GM12878 (cell line): ENCODE data around the gene ANKRD55. TPM values are rescaled to one million over a fixed set of nuclear protein-coding genes. Genes with fewer than 3 reads are reported as not detected.

ENCODE experiments used
- ATAC-seq: fragments of 200-7000 bp; cut with Tn5 transposase; 3 replicates; pipeline ENCODE4 v1.9.1; 2020; ENCODE audit warnings: mild to moderate bottlenecking, moderate library complexity
- BruUV-seq: library from RNA; stranded (reverse); fragments of 400-500 nt; replicated peaks from 2 replicates; lab custom pipeline; 2021; lab: Mats Ljungman, UMichigan
- CTCF ChIA-PET: fragments of 300-600 bp; sonication (Branson Sonifier 250); formaldehyde crosslinking; extraction: SDS; loops from one replicate; lab custom pipeline; 2021; ENCODE audit warnings: inconsistent platforms; lab: Yijun Ruan, JAX
- POLR2A ChIA-PET: fragments of 350-600 bp; formaldehyde crosslinking; extraction: SDS; loops from one replicate; lab custom pipeline; 2021; ENCODE audit warnings: inconsistent platforms; lab: Charles Lee
- RAD21 ChIA-PET: fragments of 300-600 bp; sonication (Branson Sonifier 250); formaldehyde crosslinking; loops from one replicate; lab custom pipeline; 2023; ENCODE audit warnings: antibody characterized with exemption; ENCODE audit not compliant: unreplicated experiment; lab: Charles Lee
- SMC1A ChIA-PET: fragments of 300-600 bp; sonication (Branson Sonifier 250); formaldehyde crosslinking; loops from one replicate; lab custom pipeline; 2023; ENCODE audit not compliant: unreplicated experiment, uncharacterized antibody; lab: Charles Lee
- DNase-seq: peaks from one replicate; pipeline ENCODE4 v3.0.0-alpha.2; 2011; ENCODE audit warnings: low read depth, low spot score
- FAIRE-seq: peaks from 3 replicates; lab custom pipeline; 2011; peaks lifted over from hg19 to GRCh38; lab: Jason Lieb, UNC
- H2AFZ ChIP-seq: 2 replicates; pipeline ENCODE4 v1.6.0; 2011; ENCODE audit warnings: low read depth, low read length, control low read depth; ENCODE audit not compliant: control insufficient read depth
- H3K27ac ChIP-seq: 2 replicates; pipeline ENCODE4 v1.5.1; 2011; ENCODE audit warnings: control low read depth; ENCODE audit not compliant: control insufficient read depth, insufficient read depth
- H3K27me3 ChIP-seq, 2 experiments: replicated peaks in 1 of 2; 2 replicates each; pipeline versions ENCODE4 v1.6.0 to v1.6.1; 2011; ENCODE audit warnings: low read length in 1 of 2; ENCODE audit not compliant: control insufficient read depth in 2 of 2, insufficient read depth in 2 of 2
- H3K36me3 ChIP-seq, 2 experiments: 2 replicates each; pipeline ENCODE4 v1.5.1; 2011; ENCODE audit warnings: low read length in 1 of 2; ENCODE audit not compliant: control insufficient read depth in 2 of 2, insufficient read depth in 2 of 2
- H3K4me1 ChIP-seq: 2 replicates; pipeline ENCODE4 v1.6.1; 2011; ENCODE audit warnings: mild to moderate bottlenecking, low read length, moderate library complexity, mixed read lengths; ENCODE audit not compliant: control insufficient read depth, insufficient read depth
- H3K4me2 ChIP-seq: 2 replicates; pipeline ENCODE4 v1.6.0; 2011; ENCODE audit warnings: control low read depth; ENCODE audit not compliant: control insufficient read depth, insufficient read depth
- H3K4me3 ChIP-seq: fragments of 200-600 bp; sonication (generic); 2 replicates; pipeline ENCODE4 v1.5.1; 2016
- H3K79me2 ChIP-seq: 2 replicates; pipeline ENCODE4 v1.6.0; 2011; ENCODE audit warnings: low read length; ENCODE audit not compliant: control insufficient read depth, insufficient read depth
- H3K9ac ChIP-seq: 2 replicates; pipeline ENCODE4 v1.8.0; 2011; ENCODE audit warnings: low read length, control low read depth, mixed read lengths; ENCODE audit not compliant: control insufficient read depth, insufficient read depth
- H3K9me3 ChIP-seq: replicated peaks from 3 replicates; pipeline ENCODE4 v1.5.1; 2011; ENCODE audit warnings: mild to moderate bottlenecking, low read length; ENCODE audit not compliant: control insufficient read depth, insufficient read depth
- H4K20me1 ChIP-seq: 2 replicates; pipeline ENCODE4 v1.6.0; 2011; ENCODE audit not compliant: control insufficient read depth, insufficient read depth
- CEBPB ChIP-seq, 2 experiments: fragments of 150-350 bp in 1 of 2; IDR thresholded peaks; 2 replicates each; pipeline ENCODE4 v1.6.1; 2012 to 2014; ENCODE audit warnings: low read depth in 2 of 2, low read length in 2 of 2, borderline replicate concordance in 1 of 2, inconsistent platforms in 1 of 2
- SMARCA5 ChIP-seq: fragments of 450-650 bp; IDR thresholded peaks from 2 replicates; pipeline ENCODE4 v1.6.1; 2017; ENCODE audit warnings: mild to moderate bottlenecking
- SUPT20H ChIP-seq: IDR thresholded peaks from 2 replicates; pipeline ENCODE4 v1.6.1; 2011; ENCODE audit warnings: low read depth, mild to moderate bottlenecking, low read length, moderate library complexity, borderline replicate concordance; ENCODE audit not compliant: control insufficient read depth
- ZBED1 ChIP-seq: IDR thresholded peaks from 2 replicates; pipeline ENCODE4 v1.6.1; 2016; ENCODE audit warnings: borderline replicate concordance
- ZNF217 ChIP-seq: fragments of 450-650 bp; IDR thresholded peaks from 2 replicates; pipeline ENCODE4 v1.6.1; 2017; ENCODE audit warnings: antibody characterized with exemption, mild to moderate bottlenecking
- WGBS: methylation state at CpG from one replicate; pipeline ENCODE4 v1.1.6; 2016; ENCODE audit warnings: low lambda C conversion rate; ENCODE audit not compliant: insufficient replicate concordance, insufficient coverage; ENCODE audit errors: missing lambda C conversion rate; 5-methylcytosine and 5-hydroxymethylcytosine counted together
- in situ Hi-C: fragments of 300-500 bp; cut with MboI; formaldehyde crosslinking; loops from 9 replicates; pipeline ENCODE4 v1.14.3; 2018; ENCODE audit warnings: mixed read lengths
- intact Hi-C: fragments of 100-400 bp; cut with micrococcal nuclease; formaldehyde crosslinking; loops from one replicate; pipeline ENCODE4 v1.14.2; 2022; ENCODE audit not compliant: unreplicated experiment
- polyA plus RNA-seq, 11 experiments: library from polyadenylated mRNA; depleted of rRNA in 4 of 11; unstranded in 6 of 11; stranded (reverse) in 5 of 11; fragments of >200 nt; fragmentation: Nextera tagmentation in 4 of 11; fragmentation: Illumina TruSeq in 1 of 11; extraction: Ambion mirVana in 4 of 11; extraction: Trizol in 1 of 11; gene quantifications; 1 replicate in 1 of 11; 2 replicates in 10 of 11; pipeline versions ENCODE4 v1.2.1 to v1.2.3, GENCODE V29; 2011 to 2016; ENCODE audit warnings: inconsistent platforms in 2 of 11, missing spikeins in 2 of 11, low read depth in 1 of 11
- total RNA-seq, 4 experiments: library from RNA; depleted of rRNA in 3 of 4; stranded (reverse); fragments of >200 nt in 3 of 4; fragmentation: Illumina TruSeq in 1 of 4; extraction: Trizol in 1 of 4; gene quantifications; 2 replicates each; pipeline versions ENCODE4 v1.2.1 to v1.2.3, GENCODE V29; 2013 to 2021
- TF ChIP-seq, protein P1 (sequence below): IDR thresholded peaks from 2 replicates; pipeline ENCODE4 v1.6.1; 2011; ENCODE audit warnings: borderline replicate concordance, low read depth, mild to moderate bottlenecking, moderate library complexity, low read length; ENCODE audit not compliant: insufficient read depth, poor library complexity, severe bottlenecking
- TF ChIP-seq, protein P2 (sequence below): IDR thresholded peaks from 2 replicates; pipeline ENCODE4 v1.6.1; 2012; ENCODE audit warnings: low read depth, low read length, improper control_type of control experiment
- TF ChIP-seq, protein P3 (sequence below): fragments of 450-650 bp; formaldehyde crosslinking; IDR thresholded peaks from 2 replicates; pipeline ENCODE4 v1.4.0; 2020; ENCODE audit warnings: mild to moderate bottlenecking, moderate library complexity

Gene ANKRD55
- total and polyA plus RNA-seq, 10 of the 15 experiments (the other 5 are each of a cell fraction or from before 2014, with no cell fraction given): 0.04 TPM; not detected in 9

DNA sequence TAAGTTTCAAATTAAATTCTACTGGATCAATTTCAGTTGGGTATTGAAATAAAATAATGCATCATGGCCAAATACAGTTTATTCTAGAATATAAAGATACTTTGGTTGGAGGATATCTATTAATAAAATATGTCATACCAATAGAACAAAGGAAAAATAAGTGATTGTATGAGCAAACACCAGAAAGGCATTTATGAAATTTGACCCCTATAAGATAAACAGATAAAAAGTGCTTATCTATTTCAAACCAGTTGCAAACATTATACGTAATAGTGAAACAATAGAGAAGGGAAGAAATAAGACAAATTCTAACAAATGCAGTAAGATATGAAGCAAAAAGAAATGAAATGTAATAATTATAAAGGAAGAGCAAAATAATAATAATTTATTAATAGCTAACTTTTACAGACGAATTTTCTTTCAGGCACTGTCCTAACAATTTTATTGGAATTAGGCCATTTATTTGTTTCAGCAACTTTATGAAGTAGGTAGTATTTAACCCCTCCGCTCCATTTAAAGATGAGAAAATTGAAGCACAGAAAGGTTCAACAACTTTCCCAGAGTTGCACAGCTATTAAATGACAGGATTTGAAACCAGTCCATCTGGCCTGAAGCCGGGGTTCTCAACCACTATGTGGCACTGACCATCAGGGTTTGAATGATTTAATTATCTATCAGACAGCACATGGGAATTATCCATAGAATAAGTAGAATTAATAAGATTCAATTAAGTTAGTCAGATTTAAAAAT, 20.8 kb downstream of the ANKRD55 start:
- intact Hi-C loops: no loop called here
- ChIA-PET RAD21 (no interaction called here), SMC1A (no interaction called here), POLR2A (no interaction called here), CTCF (no interaction called here)
- Histone ChIP-seq H3K9me3 (peaks cover 6% of the 10 kb centered on the region; the same call in 2 of the 3 replicates), H2AFZ (no peak overlapping the region), H4K20me1 (no peaks in the 10 kb centered on the region), H3K79me2 (no peaks in the 10 kb centered on the region), H3K27ac (no peak overlapping the region), H3K4me1 (no peaks in the 10 kb centered on the region), H3K9ac (no peak overlapping the region), H3K27me3 (no peaks in the 10 kb centered on the region), H3K4me2 (no peak overlapping the region), H3K36me3 (no peaks in the 10 kb centered on the region), H3K4me3 (no peak overlapping the region)
- DNase-seq (no peak), ATAC-seq (no peak), FAIRE-seq (no peak)
- 27% methylated on average over 4 of the region's 4 CpGs for WGBS
- BruUV-seq: no TSS peak
- TF ChIP-seq CEBPB (IDR thresholded peaks at IDR 0.05; ENCODE audit: borderline replicate concordance in 1 of 2, low read depth in 2 of 2, low read length in 2 of 2) (no peak), ZNF217 (no peak), SUPT20H (no peak), SMARCA5 (no peak), ZBED1 (no peak)
- TF ChIP-seq, protein P1, sequence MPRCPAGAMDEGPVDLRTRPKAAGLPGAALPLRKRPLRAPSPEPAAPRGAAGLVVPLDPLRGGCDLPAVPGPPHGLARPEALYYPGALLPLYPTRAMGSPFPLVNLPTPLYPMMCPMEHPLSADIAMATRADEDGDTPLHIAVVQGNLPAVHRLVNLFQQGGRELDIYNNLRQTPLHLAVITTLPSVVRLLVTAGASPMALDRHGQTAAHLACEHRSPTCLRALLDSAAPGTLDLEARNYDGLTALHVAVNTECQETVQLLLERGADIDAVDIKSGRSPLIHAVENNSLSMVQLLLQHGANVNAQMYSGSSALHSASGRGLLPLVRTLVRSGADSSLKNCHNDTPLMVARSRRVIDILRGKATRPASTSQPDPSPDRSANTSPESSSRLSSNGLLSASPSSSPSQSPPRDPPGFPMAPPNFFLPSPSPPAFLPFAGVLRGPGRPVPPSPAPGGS: no peak
- TF ChIP-seq, protein P2, sequence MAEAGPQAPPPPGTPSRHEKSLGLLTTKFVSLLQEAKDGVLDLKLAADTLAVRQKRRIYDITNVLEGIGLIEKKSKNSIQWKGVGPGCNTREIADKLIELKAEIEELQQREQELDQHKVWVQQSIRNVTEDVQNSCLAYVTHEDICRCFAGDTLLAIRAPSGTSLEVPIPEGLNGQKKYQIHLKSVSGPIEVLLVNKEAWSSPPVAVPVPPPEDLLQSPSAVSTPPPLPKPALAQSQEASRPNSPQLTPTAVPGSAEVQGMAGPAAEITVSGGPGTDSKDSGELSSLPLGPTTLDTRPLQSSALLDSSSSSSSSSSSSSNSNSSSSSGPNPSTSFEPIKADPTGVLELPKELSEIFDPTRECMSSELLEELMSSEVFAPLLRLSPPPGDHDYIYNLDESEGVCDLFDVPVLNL: no peak
- TF ChIP-seq, protein P3, sequence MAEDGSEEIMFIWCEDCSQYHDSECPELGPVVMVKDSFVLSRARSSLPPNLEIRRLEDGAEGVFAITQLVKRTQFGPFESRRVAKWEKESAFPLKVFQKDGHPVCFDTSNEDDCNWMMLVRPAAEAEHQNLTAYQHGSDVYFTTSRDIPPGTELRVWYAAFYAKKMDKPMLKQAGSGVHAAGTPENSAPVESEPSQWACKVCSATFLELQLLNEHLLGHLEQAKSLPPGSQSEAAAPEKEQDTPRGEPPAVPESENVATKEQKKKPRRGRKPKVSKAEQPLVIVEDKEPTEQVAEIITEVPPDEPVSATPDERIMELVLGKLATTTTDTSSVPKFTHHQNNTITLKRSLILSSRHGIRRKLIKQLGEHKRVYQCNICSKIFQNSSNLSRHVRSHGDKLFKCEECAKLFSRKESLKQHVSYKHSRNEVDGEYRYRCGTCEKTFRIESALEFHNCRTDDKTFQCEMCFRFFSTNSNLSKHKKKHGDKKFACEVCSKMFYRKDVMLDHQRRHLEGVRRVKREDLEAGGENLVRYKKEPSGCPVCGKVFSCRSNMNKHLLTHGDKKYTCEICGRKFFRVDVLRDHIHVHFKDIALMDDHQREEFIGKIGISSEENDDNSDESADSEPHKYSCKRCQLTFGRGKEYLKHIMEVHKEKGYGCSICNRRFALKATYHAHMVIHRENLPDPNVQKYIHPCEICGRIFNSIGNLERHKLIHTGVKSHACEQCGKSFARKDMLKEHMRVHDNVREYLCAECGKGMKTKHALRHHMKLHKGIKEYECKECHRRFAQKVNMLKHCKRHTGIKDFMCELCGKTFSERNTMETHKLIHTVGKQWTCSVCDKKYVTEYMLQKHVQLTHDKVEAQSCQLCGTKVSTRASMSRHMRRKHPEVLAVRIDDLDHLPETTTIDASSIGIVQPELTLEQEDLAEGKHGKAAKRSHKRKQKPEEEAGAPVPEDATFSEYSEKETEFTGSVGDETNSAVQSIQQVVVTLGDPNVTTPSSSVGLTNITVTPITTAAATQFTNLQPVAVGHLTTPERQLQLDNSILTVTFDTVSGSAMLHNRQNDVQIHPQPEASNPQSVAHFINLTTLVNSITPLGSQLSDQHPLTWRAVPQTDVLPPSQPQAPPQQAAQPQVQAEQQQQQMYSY (CRISPR knock-in tag): no peak
- in situ Hi-C loops: no loop called here
